GM12878 (cell line): ENCODE data around the gene LRTM1. TPM values are rescaled to one million over a fixed set of nuclear protein-coding genes. Genes with fewer than 3 reads are reported as not detected.

Experiments
- ATAC-seq: fragments of 200-7000 bp; cut with Tn5 transposase; 3 replicates; pipeline ENCODE4 v1.9.1; 2020; ENCODE audit warnings: mild to moderate bottlenecking, moderate library complexity
- BruUV-seq: library from RNA; stranded (reverse); fragments of 400-500 nt; replicated peaks from 2 replicates; lab custom pipeline; 2021; lab: Mats Ljungman, UMichigan
- CTCF ChIA-PET: fragments of 300-600 bp; sonication (Branson Sonifier 250); formaldehyde crosslinking; extraction: SDS; loops from one replicate; lab custom pipeline; 2021; ENCODE audit warnings: inconsistent platforms; lab: Yijun Ruan, JAX
- POLR2A ChIA-PET: fragments of 350-600 bp; formaldehyde crosslinking; extraction: SDS; loops from one replicate; lab custom pipeline; 2021; ENCODE audit warnings: inconsistent platforms; lab: Charles Lee
- RAD21 ChIA-PET: fragments of 300-600 bp; sonication (Branson Sonifier 250); formaldehyde crosslinking; loops from one replicate; lab custom pipeline; 2023; ENCODE audit warnings: antibody characterized with exemption; ENCODE audit not compliant: unreplicated experiment; lab: Charles Lee
- SMC1A ChIA-PET: fragments of 300-600 bp; sonication (Branson Sonifier 250); formaldehyde crosslinking; loops from one replicate; lab custom pipeline; 2023; ENCODE audit not compliant: unreplicated experiment, uncharacterized antibody; lab: Charles Lee
- DNase-seq: peaks from one replicate; pipeline ENCODE4 v3.0.0-alpha.2; 2011; ENCODE audit warnings: low read depth, low spot score
- FAIRE-seq: peaks from 3 replicates; lab custom pipeline; 2011; peaks lifted over from hg19 to GRCh38; lab: Jason Lieb, UNC
- H2AFZ ChIP-seq: 2 replicates; pipeline ENCODE4 v1.6.0; 2011; ENCODE audit warnings: low read depth, low read length, control low read depth; ENCODE audit not compliant: control insufficient read depth
- H3K27ac ChIP-seq: 2 replicates; pipeline ENCODE4 v1.5.1; 2011; ENCODE audit warnings: control low read depth; ENCODE audit not compliant: control insufficient read depth, insufficient read depth
- H3K27me3 ChIP-seq, 2 experiments: replicated peaks in 1 of 2; 2 replicates each; pipeline versions ENCODE4 v1.6.0 to v1.6.1; 2011; ENCODE audit warnings: low read length in 1 of 2; ENCODE audit not compliant: control insufficient read depth in 2 of 2, insufficient read depth in 2 of 2
- H3K36me3 ChIP-seq, 2 experiments: 2 replicates each; pipeline ENCODE4 v1.5.1; 2011; ENCODE audit warnings: low read length in 1 of 2; ENCODE audit not compliant: control insufficient read depth in 2 of 2, insufficient read depth in 2 of 2
- H3K4me1 ChIP-seq: 2 replicates; pipeline ENCODE4 v1.6.1; 2011; ENCODE audit warnings: mild to moderate bottlenecking, low read length, moderate library complexity, mixed read lengths; ENCODE audit not compliant: control insufficient read depth, insufficient read depth
- H3K4me2 ChIP-seq: 2 replicates; pipeline ENCODE4 v1.6.0; 2011; ENCODE audit warnings: control low read depth; ENCODE audit not compliant: control insufficient read depth, insufficient read depth
- H3K4me3 ChIP-seq: fragments of 200-600 bp; sonication (generic); 2 replicates; pipeline ENCODE4 v1.5.1; 2016
- H3K79me2 ChIP-seq: 2 replicates; pipeline ENCODE4 v1.6.0; 2011; ENCODE audit warnings: low read length; ENCODE audit not compliant: control insufficient read depth, insufficient read depth
- H3K9ac ChIP-seq: 2 replicates; pipeline ENCODE4 v1.8.0; 2011; ENCODE audit warnings: low read length, control low read depth, mixed read lengths; ENCODE audit not compliant: control insufficient read depth, insufficient read depth
- H3K9me3 ChIP-seq: replicated peaks from 3 replicates; pipeline ENCODE4 v1.5.1; 2011; ENCODE audit warnings: mild to moderate bottlenecking, low read length; ENCODE audit not compliant: control insufficient read depth, insufficient read depth
- H4K20me1 ChIP-seq: 2 replicates; pipeline ENCODE4 v1.6.0; 2011; ENCODE audit not compliant: control insufficient read depth, insufficient read depth
- FOXK2 ChIP-seq: fragments of 450-650 bp; IDR thresholded peaks from 2 replicates; pipeline ENCODE4 v1.6.1; 2017; ENCODE audit warnings: mild to moderate bottlenecking, moderate library complexity
- GABPA ChIP-seq: IDR thresholded peaks from 2 replicates; pipeline ENCODE4 v1.6.1; 2014; ENCODE audit warnings: antibody characterized with exemption, low read depth, mild to moderate bottlenecking, inconsistent platforms
- GATAD2B ChIP-seq: fragments of 450-650 bp; conservative IDR thresholded peaks from 2 replicates; pipeline ENCODE4 v1.6.1; 2017; ENCODE audit warnings: low read depth, mild to moderate bottlenecking, moderate library complexity
- IKZF1 ChIP-seq: fragments of 450-650 bp; conservative IDR thresholded peaks from 2 replicates; pipeline ENCODE4 v1.6.1; 2017; ENCODE audit warnings: antibody characterized with exemption, mild to moderate bottlenecking
- IKZF2 ChIP-seq, 2 experiments: fragments of 450-650 bp; IDR thresholded peaks; 2 replicates each; pipeline ENCODE4 v1.6.1; 2017; ENCODE audit warnings: mild to moderate bottlenecking in 2 of 2, moderate library complexity in 2 of 2
- MTA2 ChIP-seq: fragments of 450-650 bp; IDR thresholded peaks from 2 replicates; pipeline ENCODE4 v1.6.1; 2016; ENCODE audit warnings: low read depth, mild to moderate bottlenecking, moderate library complexity
- MYB ChIP-seq: fragments of 150-350 bp; IDR thresholded peaks from 2 replicates; pipeline ENCODE4 v1.6.1; 2014; ENCODE audit warnings: mild to moderate bottlenecking, low read depth, low read length, borderline replicate concordance
- NR2C1 ChIP-seq: fragments of 450-650 bp; IDR thresholded peaks from 2 replicates; pipeline ENCODE4 v1.6.1; 2017; ENCODE audit warnings: antibody characterized with exemption, mild to moderate bottlenecking, moderate library complexity
- NR2F1 ChIP-seq: fragments of 450-650 bp; conservative IDR thresholded peaks from 2 replicates; pipeline ENCODE4 v1.6.1; 2017; ENCODE audit warnings: mild to moderate bottlenecking
- POLR2AphosphoS2 ChIP-seq: IDR thresholded peaks from 2 replicates; pipeline ENCODE4 v1.6.1; 2011; ENCODE audit warnings: low read depth, mild to moderate bottlenecking, low read length, improper control_type of control experiment, moderate library complexity
- SPI1 ChIP-seq: IDR thresholded peaks from 2 replicates; pipeline ENCODE4 v1.6.1; 2011; ENCODE audit warnings: low read depth, mild to moderate bottlenecking, low read length, moderate library complexity, borderline replicate concordance; ENCODE audit not compliant: insufficient read depth
- SREBF1 ChIP-seq: IDR thresholded peaks from 2 replicates; pipeline ENCODE4 v1.6.1; 2012; ENCODE audit warnings: mild to moderate bottlenecking, low read length
- TARDBP ChIP-seq: IDR thresholded peaks from 2 replicates; pipeline ENCODE4 v1.6.1; 2016; ENCODE audit warnings: borderline replicate concordance
- YY1 ChIP-seq: IDR thresholded peaks from 2 replicates; pipeline ENCODE4 v1.6.1; 2011; ENCODE audit warnings: low read depth, mild to moderate bottlenecking, low read length
- ZZZ3 ChIP-seq: IDR thresholded peaks from 2 replicates; pipeline ENCODE4 v1.6.1; 2011; ENCODE audit warnings: low read depth; ENCODE audit not compliant: control insufficient read depth, insufficient read length
- WGBS: methylation state at CpG from one replicate; pipeline ENCODE4 v1.1.6; 2016; ENCODE audit warnings: low lambda C conversion rate; ENCODE audit not compliant: insufficient replicate concordance, insufficient coverage; ENCODE audit errors: missing lambda C conversion rate; 5-methylcytosine and 5-hydroxymethylcytosine counted together
- in situ Hi-C: fragments of 300-500 bp; cut with MboI; formaldehyde crosslinking; loops from 9 replicates; pipeline ENCODE4 v1.14.3; 2018; ENCODE audit warnings: mixed read lengths
- intact Hi-C: fragments of 100-400 bp; cut with micrococcal nuclease; formaldehyde crosslinking; loops from one replicate; pipeline ENCODE4 v1.14.2; 2022; ENCODE audit not compliant: unreplicated experiment
- polyA plus RNA-seq, 11 experiments: library from polyadenylated mRNA; depleted of rRNA in 4 of 11; unstranded in 6 of 11; stranded (reverse) in 5 of 11; fragments of >200 nt; fragmentation: Nextera tagmentation in 4 of 11; fragmentation: Illumina TruSeq in 1 of 11; extraction: Ambion mirVana in 4 of 11; extraction: Trizol in 1 of 11; gene quantifications; 1 replicate in 1 of 11; 2 replicates in 10 of 11; pipeline versions ENCODE4 v1.2.1 to v1.2.3, GENCODE V29; 2011 to 2016; ENCODE audit warnings: inconsistent platforms in 2 of 11, missing spikeins in 2 of 11, low read depth in 1 of 11
- total RNA-seq, 4 experiments: library from RNA; depleted of rRNA in 3 of 4; stranded (reverse); fragments of >200 nt in 3 of 4; fragmentation: Illumina TruSeq in 1 of 4; extraction: Trizol in 1 of 4; gene quantifications; 2 replicates each; pipeline versions ENCODE4 v1.2.1 to v1.2.3, GENCODE V29; 2013 to 2021
- TF ChIP-seq, protein P1 (sequence below): IDR thresholded peaks from 2 replicates; pipeline ENCODE4 v1.6.1; 2012; ENCODE audit warnings: low read depth, low read length, improper control_type of control experiment
- TF ChIP-seq, protein P2 (sequence below): fragments of 150-350 bp; IDR thresholded peaks from 2 replicates; pipeline ENCODE4 v1.6.1; 2016; ENCODE audit warnings: low read depth, low read length

Gene LRTM1
- total and polyA plus RNA-seq, 10 of the 15 experiments (the other 5 are each of a cell fraction or from before 2014, with no cell fraction given) = 0.08 TPM; not detected in 9

DNA sequence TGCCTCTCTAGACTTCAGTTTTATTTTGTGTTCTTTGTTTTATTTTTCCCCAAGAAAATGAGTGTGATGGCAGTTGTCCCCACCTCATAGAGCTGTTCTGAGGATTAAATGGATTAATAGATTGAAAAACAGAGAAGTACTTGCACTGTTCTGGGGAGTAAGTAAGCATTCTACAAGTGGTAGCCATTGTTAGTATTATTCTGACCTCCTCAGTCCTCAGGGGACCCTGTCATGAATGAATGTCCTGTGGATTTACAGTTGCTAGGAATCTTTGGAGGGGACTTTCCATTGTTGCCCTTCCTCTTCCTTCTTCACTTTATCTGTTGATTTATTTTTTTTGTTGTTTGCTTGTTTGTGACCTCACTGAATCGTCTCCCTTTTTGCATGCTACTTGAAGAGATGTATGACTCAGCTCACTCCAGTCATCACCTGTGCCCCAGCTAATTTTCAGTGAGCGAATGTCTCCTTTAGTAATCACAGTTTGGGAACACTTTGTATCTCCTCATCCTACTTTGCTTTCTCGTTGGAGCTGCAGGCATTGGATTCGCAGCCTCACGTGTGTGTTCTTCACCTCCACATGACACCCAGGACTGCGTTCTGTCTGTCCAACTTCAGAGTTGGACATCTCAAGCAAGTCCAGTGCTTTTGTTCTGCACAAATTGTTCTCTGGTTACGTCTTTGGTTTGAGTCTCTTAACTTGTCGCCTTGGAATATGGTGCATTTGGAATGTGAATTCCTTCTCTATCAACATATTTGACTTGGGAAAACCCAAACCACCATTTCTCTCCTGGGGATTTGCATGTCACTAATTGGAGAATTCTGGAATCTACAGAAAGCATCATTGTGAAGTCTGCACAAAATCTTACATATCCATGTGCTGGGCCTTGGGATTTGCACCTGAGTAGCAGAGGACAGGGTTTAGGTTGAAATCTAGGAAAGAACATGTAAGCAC is 54.5 kb downstream of the LRTM1 start (continued):
- TF ChIP-seq NR2C1 = no peak
- no peak for TF ChIP-seq ZZZ3
- TF ChIP-seq POLR2AphosphoS2 = no peak

DNA sequence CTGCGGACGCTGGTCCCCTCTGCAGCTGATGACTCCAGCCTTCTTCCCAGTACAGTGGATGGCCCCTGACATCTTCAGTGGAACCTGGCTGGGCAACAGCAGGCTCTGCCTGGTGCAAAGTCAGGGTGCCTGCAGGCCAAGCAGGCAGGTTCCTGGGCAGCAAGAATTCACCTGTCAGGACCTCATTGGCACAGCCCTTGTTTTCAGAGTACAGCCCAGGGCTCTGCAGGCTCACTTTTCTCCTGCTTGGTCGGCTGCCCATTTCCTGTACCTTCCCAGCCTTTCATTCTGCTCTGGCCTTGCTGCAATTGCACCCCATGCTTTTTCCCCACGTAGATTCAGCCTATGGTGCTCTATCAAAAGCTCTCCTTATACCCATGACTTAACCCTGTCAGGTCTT is 56.0 kb downstream of the LRTM1 start:
- ChIA-PET SMC1A (no interaction called here), CTCF (no interaction called here), POLR2A (no interaction called here), RAD21 (no interaction called here)
- FAIRE-seq (no peak), DNase-seq (no peak), ATAC-seq (no peak)
- Histone ChIP-seq H3K9me3 (no peaks in the 10 kb centered on the region), H3K9ac (no peak overlapping the region), H4K20me1 (no peaks in the 10 kb centered on the region), H3K4me3 (no peak overlapping the region), H3K36me3 (no peaks in the 10 kb centered on the region), H3K27me3 (0 out of 4 replicates have a peak, but pooled peaks cover 0 to 4% of the 10 kb centered on the region in 2 experiments), H3K4me2 (no peak overlapping the region), H2AFZ (no peak overlapping the region), H3K4me1 (no peaks in the 10 kb centered on the region), H3K79me2 (no peaks in the 10 kb centered on the region), H3K27ac (no peak overlapping the region)
- WGBS = 2% methylated on average over 4 of the region's 4 CpGs
- in situ Hi-C loops (no loop called here), intact Hi-C loops (no loop called here)
- TF ChIP-seq GABPA = no peak
- no peak for TF ChIP-seq IKZF2 (IDR thresholded peaks at IDR 0.05)
- no peak for TF ChIP-seq FOXK2
- no peak for TF ChIP-seq SREBF1
- no peak for TF ChIP-seq IKZF1
- TF ChIP-seq, protein P1, sequence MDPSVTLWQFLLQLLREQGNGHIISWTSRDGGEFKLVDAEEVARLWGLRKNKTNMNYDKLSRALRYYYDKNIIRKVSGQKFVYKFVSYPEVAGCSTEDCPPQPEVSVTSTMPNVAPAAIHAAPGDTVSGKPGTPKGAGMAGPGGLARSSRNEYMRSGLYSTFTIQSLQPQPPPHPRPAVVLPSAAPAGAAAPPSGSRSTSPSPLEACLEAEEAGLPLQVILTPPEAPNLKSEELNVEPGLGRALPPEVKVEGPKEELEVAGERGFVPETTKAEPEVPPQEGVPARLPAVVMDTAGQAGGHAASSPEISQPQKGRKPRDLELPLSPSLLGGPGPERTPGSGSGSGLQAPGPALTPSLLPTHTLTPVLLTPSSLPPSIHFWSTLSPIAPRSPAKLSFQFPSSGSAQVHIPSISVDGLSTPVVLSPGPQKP = no peak
- no peak for TF ChIP-seq SPI1
- TF ChIP-seq TARDBP = no peak
- TF ChIP-seq, protein P2, sequence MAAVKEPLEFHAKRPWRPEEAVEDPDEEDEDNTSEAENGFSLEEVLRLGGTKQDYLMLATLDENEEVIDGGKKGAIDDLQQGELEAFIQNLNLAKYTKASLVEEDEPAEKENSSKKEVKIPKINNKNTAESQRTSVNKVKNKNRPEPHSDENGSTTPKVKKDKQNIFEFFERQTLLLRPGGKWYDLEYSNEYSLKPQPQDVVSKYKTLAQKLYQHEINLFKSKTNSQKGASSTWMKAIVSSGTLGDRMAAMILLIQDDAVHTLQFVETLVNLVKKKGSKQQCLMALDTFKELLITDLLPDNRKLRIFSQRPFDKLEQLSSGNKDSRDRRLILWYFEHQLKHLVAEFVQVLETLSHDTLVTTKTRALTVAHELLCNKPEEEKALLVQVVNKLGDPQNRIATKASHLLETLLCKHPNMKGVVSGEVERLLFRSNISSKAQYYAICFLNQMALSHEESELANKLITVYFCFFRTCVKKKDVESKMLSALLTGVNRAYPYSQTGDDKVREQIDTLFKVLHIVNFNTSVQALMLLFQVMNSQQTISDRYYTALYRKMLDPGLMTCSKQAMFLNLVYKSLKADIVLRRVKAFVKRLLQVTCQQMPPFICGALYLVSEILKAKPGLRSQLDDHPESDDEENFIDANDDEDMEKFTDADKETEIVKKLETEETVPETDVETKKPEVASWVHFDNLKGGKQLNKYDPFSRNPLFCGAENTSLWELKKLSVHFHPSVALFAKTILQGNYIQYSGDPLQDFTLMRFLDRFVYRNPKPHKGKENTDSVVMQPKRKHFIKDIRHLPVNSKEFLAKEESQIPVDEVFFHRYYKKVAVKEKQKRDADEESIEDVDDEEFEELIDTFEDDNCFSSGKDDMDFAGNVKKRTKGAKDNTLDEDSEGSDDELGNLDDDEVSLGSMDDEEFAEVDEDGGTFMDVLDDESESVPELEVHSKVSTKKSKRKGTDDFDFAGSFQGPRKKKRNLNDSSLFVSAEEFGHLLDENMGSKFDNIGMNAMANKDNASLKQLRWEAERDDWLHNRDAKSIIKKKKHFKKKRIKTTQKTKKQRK = no peak
- no peak for TF ChIP-seq YY1
- no peak for TF ChIP-seq NR2F1
- TF ChIP-seq MYB = no peak
- no peak for TF ChIP-seq GATAD2B
- TF ChIP-seq MTA2 = no peak
- no TSS peak for BruUV-seq
